GM23248 (cell line): ENCODE data around the gene TRPM2. TPM values are rescaled to one million over a fixed set of nuclear protein-coding genes. Genes with fewer than 3 reads are reported as not detected.

Experiments
- DNase-seq: peaks from one replicate; pipeline ENCODE4 v3.0.0-alpha.2; 2015
- H2AFZ ChIP-seq: fragments of 200-600 bp; sonication (generic); 2 replicates; pipeline ENCODE4 v1.6.1; 2016; ENCODE audit warnings: antibody characterized with exemption
- H3F3A ChIP-seq: fragments of 200-600 bp; sonication (generic); 2 replicates; pipeline ENCODE4 v1.6.1; 2016; ENCODE audit warnings: mild to moderate bottlenecking, antibody characterized with exemption, mixed run types; ENCODE audit not compliant: insufficient read depth
- H3K27ac ChIP-seq: fragments of 200-600 bp; sonication (generic); 2 replicates; pipeline ENCODE4 v1.5.1; 2016; ENCODE audit warnings: mild to moderate bottlenecking
- H3K27me3 ChIP-seq: fragments of 200-600 bp; sonication (generic); replicated peaks from 2 replicates; pipeline ENCODE4 v1.6.1; 2016; ENCODE audit warnings: mild to moderate bottlenecking; ENCODE audit not compliant: insufficient read depth
- H3K36me3 ChIP-seq: fragments of 200-600 bp; sonication (generic); 2 replicates; pipeline ENCODE4 v1.6.1; 2016; ENCODE audit warnings: low read depth, mild to moderate bottlenecking
- H3K4me1 ChIP-seq: fragments of 200-600 bp; sonication (generic); 2 replicates; pipeline ENCODE4 v1.6.1; 2016; ENCODE audit warnings: mild to moderate bottlenecking; ENCODE audit not compliant: insufficient read depth
- H3K4me2 ChIP-seq: fragments of 200-600 bp; sonication (generic); one replicate; pipeline ENCODE4 v1.6.1; 2016; ENCODE audit warnings: mild to moderate bottlenecking; ENCODE audit not compliant: unreplicated experiment
- H3K4me3 ChIP-seq: fragments of 200-600 bp; sonication (generic); 2 replicates; pipeline ENCODE4 v1.5.1; 2016; ENCODE audit warnings: mild to moderate bottlenecking
- H3K79me2 ChIP-seq: fragments of 200-600 bp; sonication (generic); 2 replicates; pipeline ENCODE4 v1.6.1; 2016; ENCODE audit warnings: mild to moderate bottlenecking; ENCODE audit not compliant: insufficient read depth
- H3K9ac ChIP-seq: fragments of 200-600 bp; sonication (generic); 2 replicates; pipeline ENCODE4 v1.6.1; 2016; ENCODE audit warnings: mild to moderate bottlenecking
- H3K9me2 ChIP-seq: fragments of 200-600 bp; sonication (generic); 2 replicates; pipeline ENCODE4 v1.6.1; 2016; ENCODE audit warnings: mixed run types, mild to moderate bottlenecking, moderate library complexity; ENCODE audit not compliant: insufficient read depth
- H3K9me3 ChIP-seq: fragments of 200-600 bp; sonication (generic); one replicate; pipeline ENCODE4 v1.6.1; 2017; ENCODE audit warnings: low read depth
- H4K20me1 ChIP-seq: fragments of 200-600 bp; sonication (generic); 2 replicates; pipeline ENCODE4 v1.6.0; 2016; ENCODE audit not compliant: insufficient read depth
- EZH2 ChIP-seq: fragments of 200-600 bp; sonication (generic); IDR thresholded peaks from 2 replicates; pipeline ENCODE4 v1.6.1; 2018; ENCODE audit warnings: antibody characterized with exemption, mild to moderate bottlenecking; ENCODE audit not compliant: insufficient read depth, poor library complexity, severe bottlenecking
- EZH2phosphoT487 ChIP-seq: fragments of 200-600 bp; sonication (generic); IDR thresholded peaks from 2 replicates; pipeline ENCODE4 v1.6.1; 2018; ENCODE audit warnings: antibody characterized with exemption, moderate library complexity, mild to moderate bottlenecking, low read depth; ENCODE audit not compliant: insufficient read depth
- WGBS, 2 experiments: methylation state at CpG; one replicate each; pipeline ENCODE4 v1.1.6; 2015 to 2017; ENCODE audit warnings: low lambda C conversion rate in 2 of 2, low coverage in 1 of 2; ENCODE audit errors: missing lambda C conversion rate in 2 of 2; 5-methylcytosine and 5-hydroxymethylcytosine counted together
- in situ Hi-C: fragments of 300-500 bp; cut with MboI; formaldehyde crosslinking; loops from 2 replicates; pipeline ENCODE4 v1.15.0; 2020
- polyA plus RNA-seq: library from polyadenylated mRNA; unstranded; fragments of >200 nt; fragmentation: Nextera tagmentation; extraction: Ambion mirVana; gene quantifications from 2 replicates; pipeline ENCODE4 v1.2.1, GENCODE V29; 2016
- total RNA-seq: library from RNA; depleted of rRNA; stranded (reverse); fragments of >200 nt; shearing (Covaris generic); gene quantifications from 2 replicates; pipeline ENCODE4 v1.2.3, GENCODE V29; 2014

TRPM2 gene
- total and polyA plus RNA-seq, 2 experiments from 2014 or later, result 0.22 TPM; not detected in 1

- peaks cover 34% of the 10 kb centered on the region for H3K27me3 ChIP-seq
Observed at GRCh38 chr21:44354001-44354405, 582 bp downstream of the TRPM2 start.

DNA sequence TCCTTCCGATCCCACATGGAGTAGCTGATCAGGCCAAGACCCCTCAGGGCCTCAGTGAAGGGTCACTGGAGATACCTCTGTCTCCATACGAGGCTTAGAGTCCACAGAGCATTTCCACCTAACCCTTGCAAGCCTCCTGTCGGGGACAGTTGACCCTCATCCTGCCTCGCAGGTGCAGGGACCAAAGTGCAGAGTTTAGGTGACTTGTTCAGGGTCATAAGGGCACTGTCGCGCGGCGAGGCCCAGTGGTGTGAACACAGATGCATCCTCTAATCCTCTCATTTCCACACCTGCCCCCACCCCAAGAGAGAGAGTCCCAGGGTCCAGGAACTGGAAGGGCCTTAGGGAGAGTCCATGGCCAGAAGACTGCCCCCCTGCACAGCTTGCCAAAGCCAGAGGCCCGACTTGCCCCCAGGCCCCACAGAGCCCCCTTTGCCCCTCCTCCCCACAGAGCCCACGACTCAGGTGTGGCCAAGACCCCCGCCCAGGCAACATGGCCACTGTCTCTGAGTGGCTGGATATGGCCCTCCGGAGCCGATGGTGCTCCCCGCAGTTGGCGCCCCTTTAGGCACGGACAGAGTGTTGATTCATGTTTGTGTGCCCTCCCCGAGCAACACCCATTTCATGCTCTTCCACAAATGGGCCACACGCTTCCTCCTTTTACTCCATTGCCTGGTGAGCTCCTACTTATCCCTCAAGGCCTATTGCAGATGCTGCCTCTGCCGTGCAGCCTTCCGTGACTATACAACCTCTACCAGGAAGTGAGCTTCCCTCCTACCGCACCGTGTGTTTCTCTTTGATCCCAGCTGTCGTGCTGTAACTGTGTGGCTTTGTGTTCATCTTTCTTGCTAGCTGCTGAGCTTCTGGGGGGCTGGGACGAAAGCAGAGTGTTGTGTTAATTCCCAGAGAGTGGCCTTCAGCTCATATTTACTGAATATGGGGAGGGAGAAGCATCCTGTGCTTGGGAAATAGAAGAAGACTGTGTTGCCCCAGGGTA, 1.7 kb downstream of the TRPM2 start:
- Histone ChIP-seq H3K36me3 (no peaks in the 10 kb centered on the region), H3F3A (no peaks in the 10 kb centered on the region), H3K9me3 (no peaks in the 10 kb centered on the region), H3K27ac (no peak overlapping the region), H3K4me2 (no peak overlapping the region), H3K9me2 (no peaks in the 10 kb centered on the region), H3K27me3 (peaks cover 26% of the 10 kb centered on the region), H2AFZ (no peak overlapping the region), H3K9ac (no peak overlapping the region), H4K20me1 (no peaks in the 10 kb centered on the region), H3K4me3 (no peak overlapping the region), H3K79me2 (no peaks in the 10 kb centered on the region), H3K4me1 (no peaks in the 10 kb centered on the region)
- TF ChIP-seq EZH2 (no peak), EZH2phosphoT487 (no peak)
- WGBS, 2 experiments, result 59% methylated on average over 23 to 24 of the region's 24 CpGs
- no peak for DNase-seq
- in situ Hi-C loops, result no loop called here

More at GRCh38 chr21:44354001-44354405, 582 bp downstream of the TRPM2 start:
- TF ChIP-seq EZH2phosphoT487, result no peak
- no peak for TF ChIP-seq EZH2
- Histone ChIP-seq H3K9me2 (no peaks in the 10 kb centered on the region), H3K4me1 (no peaks in the 10 kb centered on the region), H3K4me2 (no peak overlapping the region), H3K9ac (no peak overlapping the region), H3K4me3 (no peak overlapping the region), H3K27ac (no peak overlapping the region), H3K79me2 (no peaks in the 10 kb centered on the region), H4K20me1 (no peaks in the 10 kb centered on the region), H3K36me3 (no peaks in the 10 kb centered on the region), H3F3A (no peaks in the 10 kb centered on the region), H2AFZ (no peak overlapping the region), H3K9me3 (no peaks in the 10 kb centered on the region)
- WGBS, 2 experiments, result 50 to 51% methylated on average over 8 of the region's 8 CpGs
- no peak for DNase-seq
- in situ Hi-C loops, result no loop called here

GRCh38 chr21:44356160-44356559, 2.7 kb downstream of the TRPM2 start:
- no peaks in the 10 kb centered on the region for H4K20me1 ChIP-seq
- WGBS, 2 experiments, result 64 to 69% methylated on average over 11 of the region's 11 CpGs
- no peak overlapping the region for H3K4me3 ChIP-seq
- no peaks in the 10 kb centered on the region for H3F3A ChIP-seq
- no peaks in the 10 kb centered on the region for H3K36me3 ChIP-seq
- no peak overlapping the region for H3K27ac ChIP-seq
- H3K9me3 ChIP-seq, result no peaks in the 10 kb centered on the region
- H2AFZ ChIP-seq, result no peak overlapping the region
- no peak for DNase-seq
- H3K27me3 ChIP-seq, result peaks cover 24% of the 10 kb centered on the region
- in situ Hi-C loops, result no loop called here
- no peak overlapping the region for H3K4me2 ChIP-seq
- H3K4me1 ChIP-seq, result no peaks in the 10 kb centered on the region
- no peaks in the 10 kb centered on the region for H3K79me2 ChIP-seq
- H3K9ac ChIP-seq, result no peak overlapping the region
- H3K9me2 ChIP-seq, result no peaks in the 10 kb centered on the region
- TF ChIP-seq EZH2, result no peak
- TF ChIP-seq EZH2phosphoT487, result no peak

- Histone ChIP-seq H3K27me3 (peaks cover 19% of the 10 kb centered on the region), H4K20me1 (no peaks in the 10 kb centered on the region), H3F3A (no peaks in the 10 kb centered on the region), H3K4me1 (no peaks in the 10 kb centered on the region), H3K4me3 (no peak overlapping the region), H3K4me2 (no peak overlapping the region), H3K9me3 (no peaks in the 10 kb centered on the region), H3K79me2 (no peaks in the 10 kb centered on the region), H2AFZ (no peak overlapping the region), H3K27ac (no peak overlapping the region), H3K9ac (no peak overlapping the region), H3K36me3 (no peaks in the 10 kb centered on the region), H3K9me2 (no peaks in the 10 kb centered on the region)
- in situ Hi-C loops, result no loop called here
- TF ChIP-seq EZH2phosphoT487 (no peak), EZH2 (no peak)
- no peak for DNase-seq
- WGBS, 2 experiments, result 59 to 68% methylated on average over 6 of the region's 6 CpGs
Observed at GRCh38 chr21:44356636-44357035, 3.2 kb downstream of the TRPM2 start.
